ENCODE results near the gene ENDOD1. TPM values are rescaled to one million over a fixed set of nuclear protein-coding genes. Genes with fewer than 3 reads are reported as not detected.

Gene ENDOD1
- total RNA-seq, 1 donor from 2014 or later: 4.5 TPM

DNA sequence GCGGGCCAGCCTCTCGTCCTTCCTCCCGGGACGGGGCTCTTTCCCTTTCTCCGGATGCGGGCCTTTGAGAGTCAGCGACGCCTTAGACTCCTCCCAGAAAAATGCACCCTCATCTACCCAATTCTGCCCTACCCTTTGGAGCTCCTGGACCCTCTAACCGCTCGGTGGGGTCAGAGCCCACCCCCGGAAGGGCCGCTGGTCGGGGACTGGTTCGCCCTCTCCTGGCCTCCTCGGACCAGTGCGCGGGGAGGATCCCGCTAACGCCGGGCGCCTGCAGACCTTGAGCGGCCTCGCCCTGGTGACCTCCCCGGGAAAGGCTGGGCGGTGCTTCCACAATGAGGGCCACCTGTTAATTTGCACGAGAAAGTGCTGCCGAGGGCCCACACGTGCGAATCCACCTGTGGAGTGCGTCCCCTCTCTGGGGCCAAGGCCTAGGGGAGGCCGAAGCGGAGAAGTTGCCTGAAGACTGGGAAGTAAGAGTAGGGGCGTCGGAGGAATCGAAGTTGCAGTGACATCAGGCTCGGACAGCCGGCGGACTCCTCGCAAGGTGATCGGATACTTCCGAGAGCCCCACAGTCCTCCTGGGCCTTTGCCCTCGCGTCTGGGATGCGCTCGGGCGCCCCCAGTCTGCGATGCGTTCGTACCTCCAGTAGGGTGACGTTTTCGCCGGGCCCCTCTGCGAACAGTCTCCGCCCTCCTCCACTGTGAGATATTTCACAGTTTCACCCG, 61.5 kb downstream of the ENDOD1 start:
- peaks cover 23% of the 10 kb centered on the region for H3K4me1 Mint-ChIP-seq (ENCODE audit: unreplicated experiment)
- DNase-seq (ENCODE audit: low spot score): peak; percentile 88
- TF ChIP-seq, protein P1, sequence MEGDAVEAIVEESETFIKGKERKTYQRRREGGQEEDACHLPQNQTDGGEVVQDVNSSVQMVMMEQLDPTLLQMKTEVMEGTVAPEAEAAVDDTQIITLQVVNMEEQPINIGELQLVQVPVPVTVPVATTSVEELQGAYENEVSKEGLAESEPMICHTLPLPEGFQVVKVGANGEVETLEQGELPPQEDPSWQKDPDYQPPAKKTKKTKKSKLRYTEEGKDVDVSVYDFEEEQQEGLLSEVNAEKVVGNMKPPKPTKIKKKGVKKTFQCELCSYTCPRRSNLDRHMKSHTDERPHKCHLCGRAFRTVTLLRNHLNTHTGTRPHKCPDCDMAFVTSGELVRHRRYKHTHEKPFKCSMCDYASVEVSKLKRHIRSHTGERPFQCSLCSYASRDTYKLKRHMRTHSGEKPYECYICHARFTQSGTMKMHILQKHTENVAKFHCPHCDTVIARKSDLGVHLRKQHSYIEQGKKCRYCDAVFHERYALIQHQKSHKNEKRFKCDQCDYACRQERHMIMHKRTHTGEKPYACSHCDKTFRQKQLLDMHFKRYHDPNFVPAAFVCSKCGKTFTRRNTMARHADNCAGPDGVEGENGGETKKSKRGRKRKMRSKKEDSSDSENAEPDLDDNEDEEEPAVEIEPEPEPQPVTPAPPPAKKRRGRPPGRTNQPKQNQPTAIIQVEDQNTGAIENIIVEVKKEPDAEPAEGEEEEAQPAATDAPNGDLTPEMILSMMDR (IDR thresholded peaks at IDR 0.05; ENCODE audit: unreplicated experiment): peak; percentile 74
- no peaks in the 10 kb centered on the region for H3K36me3 Mint-ChIP-seq (ENCODE audit: low read depth, unreplicated experiment)
- peak overlapping the region; percentile 90 for H3K4me3 Mint-ChIP-seq (ENCODE audit: unreplicated experiment)
- H3K9me3 Mint-ChIP-seq (ENCODE audit: unreplicated experiment): no peaks in the 10 kb centered on the region
- peaks cover 7% of the 10 kb centered on the region for H3K27me3 Mint-ChIP-seq (ENCODE audit: unreplicated experiment)
- peak overlapping the region; percentile 59 for H3K27ac Mint-ChIP-seq (ENCODE audit: unreplicated experiment)

DNA sequence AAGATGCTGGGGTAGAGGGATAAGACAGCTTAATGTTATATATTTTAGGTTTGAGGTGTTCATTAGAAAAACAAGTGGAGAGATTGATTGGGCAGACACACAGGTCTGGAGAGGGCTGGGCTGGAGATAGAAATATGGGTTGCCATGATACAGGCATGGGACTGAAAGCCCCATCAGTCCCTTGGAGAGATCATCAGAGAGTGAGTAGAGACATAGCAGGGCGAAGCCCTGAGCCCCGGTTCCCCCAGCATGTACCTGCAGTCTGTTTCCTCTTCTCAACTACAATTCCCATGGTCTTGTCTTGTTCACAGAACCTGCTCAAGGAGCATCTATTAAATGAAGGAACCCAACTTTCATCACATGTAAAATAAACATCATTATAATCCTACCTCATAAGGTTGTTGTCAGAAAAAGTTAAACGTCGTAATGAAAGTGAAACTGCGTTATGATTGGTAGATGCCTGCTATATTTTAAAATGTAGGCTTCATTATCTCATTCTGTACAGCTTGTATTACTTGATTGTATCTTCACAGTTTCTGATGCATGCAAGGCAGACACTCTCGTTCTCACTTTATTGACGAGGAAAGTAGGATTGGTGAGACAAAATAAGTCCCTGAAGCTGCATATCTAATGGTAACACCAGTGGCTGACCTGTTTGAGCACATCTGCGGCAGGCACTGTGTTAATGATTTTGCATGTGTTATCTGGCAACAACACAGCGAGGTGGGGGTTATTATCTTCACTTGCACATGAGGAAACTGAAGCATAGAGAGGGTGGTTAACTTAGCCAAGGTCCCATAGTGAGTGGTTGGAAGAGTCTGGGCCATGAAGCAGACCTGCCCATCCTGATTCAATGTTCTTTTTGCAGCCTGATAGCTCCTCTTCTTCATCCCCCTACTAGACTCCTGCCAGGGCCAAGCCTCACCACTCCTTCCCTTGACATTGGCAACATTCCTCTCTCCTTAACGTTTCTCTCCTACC, 63.5 kb downstream of the ENDOD1 start:
- TF ChIP-seq, protein P1 (IDR thresholded peaks at IDR 0.05; ENCODE audit: unreplicated experiment): no peak
- H3K27ac Mint-ChIP-seq (ENCODE audit: unreplicated experiment): no peak overlapping the region
- no peak for DNase-seq (ENCODE audit: low spot score)
- peaks cover 21% of the 10 kb centered on the region for H3K4me1 Mint-ChIP-seq (ENCODE audit: unreplicated experiment)
- H3K36me3 Mint-ChIP-seq (ENCODE audit: low read depth, unreplicated experiment): no peaks in the 10 kb centered on the region
- no peaks in the 10 kb centered on the region for H3K9me3 Mint-ChIP-seq (ENCODE audit: unreplicated experiment)
- H3K27me3 Mint-ChIP-seq (ENCODE audit: unreplicated experiment): peaks cover 11% of the 10 kb centered on the region
- no peak overlapping the region for H3K4me3 Mint-ChIP-seq (ENCODE audit: unreplicated experiment)

DNA sequence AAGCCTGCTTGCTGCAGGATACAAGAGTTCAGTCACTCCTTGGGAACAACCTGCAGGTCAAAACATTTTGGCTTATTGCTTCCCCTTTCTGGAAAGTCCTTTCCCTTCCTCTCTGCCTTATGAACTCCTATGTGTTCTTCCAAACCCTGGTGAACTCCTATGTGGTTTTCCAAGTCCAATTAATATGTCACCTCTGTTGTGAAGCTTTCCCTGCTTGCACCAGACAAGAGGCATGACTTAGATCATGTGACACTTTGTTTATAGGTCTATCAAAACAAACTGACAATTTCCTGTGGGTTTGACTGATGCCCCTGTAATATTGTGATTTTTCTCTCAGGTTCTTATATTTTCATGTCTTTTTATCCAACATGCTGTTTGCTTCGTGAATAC, 64.2 kb downstream of the ENDOD1 start:
- TF ChIP-seq, protein P1 (IDR thresholded peaks at IDR 0.05; ENCODE audit: unreplicated experiment): no peak
- H3K36me3 Mint-ChIP-seq (ENCODE audit: low read depth, unreplicated experiment): no peaks in the 10 kb centered on the region
- H3K4me3 Mint-ChIP-seq (ENCODE audit: unreplicated experiment): no peak overlapping the region
- H3K27me3 Mint-ChIP-seq (ENCODE audit: unreplicated experiment): peaks cover 10% of the 10 kb centered on the region
- no peaks in the 10 kb centered on the region for H3K9me3 Mint-ChIP-seq (ENCODE audit: unreplicated experiment)
- H3K4me1 Mint-ChIP-seq (ENCODE audit: unreplicated experiment): peaks cover 21% of the 10 kb centered on the region
- DNase-seq (ENCODE audit: low spot score): no peak
- no peak overlapping the region for H3K27ac Mint-ChIP-seq (ENCODE audit: unreplicated experiment)

DNA sequence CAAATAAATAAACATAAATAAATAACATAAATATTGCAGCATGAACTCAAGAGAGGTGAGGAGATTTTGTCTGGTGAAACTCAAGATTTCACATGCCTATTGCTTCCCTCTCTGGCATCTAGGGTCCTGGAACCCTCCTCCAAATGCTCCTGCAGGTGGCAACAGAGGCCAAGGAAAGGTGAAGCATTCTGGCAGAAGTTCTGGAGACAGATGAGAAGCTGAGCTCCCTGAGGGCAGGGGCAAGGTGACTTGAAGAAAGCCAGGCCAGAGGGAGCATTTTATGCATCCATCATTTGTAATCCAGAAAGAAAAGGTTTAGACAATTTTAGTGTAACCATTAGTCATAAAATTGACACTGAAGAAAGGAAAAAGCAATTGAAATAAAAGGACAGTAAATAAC, 64.9 kb downstream of the ENDOD1 start:
- H3K27me3 Mint-ChIP-seq (ENCODE audit: unreplicated experiment): peaks cover 7% of the 10 kb centered on the region
- TF ChIP-seq, protein P1 (IDR thresholded peaks at IDR 0.05; ENCODE audit: unreplicated experiment): peak; percentile 26
- H3K9me3 Mint-ChIP-seq (ENCODE audit: unreplicated experiment): no peaks in the 10 kb centered on the region
- peak; percentile 58 for DNase-seq (ENCODE audit: low spot score)
- H3K27ac Mint-ChIP-seq (ENCODE audit: unreplicated experiment): no peak overlapping the region
- peaks cover 19% of the 10 kb centered on the region for H3K4me1 Mint-ChIP-seq (ENCODE audit: unreplicated experiment)
- no peaks in the 10 kb centered on the region for H3K36me3 Mint-ChIP-seq (ENCODE audit: low read depth, unreplicated experiment)
- no peak overlapping the region for H3K4me3 Mint-ChIP-seq (ENCODE audit: unreplicated experiment)

Measured in endothelial cell (in vitro differentiated cells).